HG03575 (cell line): ENCODE results near the gene COL4A3.
"Not testable (repeated sequence)": the region's sequence is repeated elsewhere in the genome, so short reads cannot be mapped to it uniquely, and the experiment has no call there.

ENCODE experiments used
- ATAC-seq: cut with Tn5 transposase; IDR thresholded peaks from one replicate; pipeline ENCODE4 v1.9.1; 2021; ENCODE audit not compliant: unreplicated experiment, insufficient number of reproducible peaks, low FRiP score; ENCODE audit errors: extremely low read depth

The COL4A3 gene

DNA sequence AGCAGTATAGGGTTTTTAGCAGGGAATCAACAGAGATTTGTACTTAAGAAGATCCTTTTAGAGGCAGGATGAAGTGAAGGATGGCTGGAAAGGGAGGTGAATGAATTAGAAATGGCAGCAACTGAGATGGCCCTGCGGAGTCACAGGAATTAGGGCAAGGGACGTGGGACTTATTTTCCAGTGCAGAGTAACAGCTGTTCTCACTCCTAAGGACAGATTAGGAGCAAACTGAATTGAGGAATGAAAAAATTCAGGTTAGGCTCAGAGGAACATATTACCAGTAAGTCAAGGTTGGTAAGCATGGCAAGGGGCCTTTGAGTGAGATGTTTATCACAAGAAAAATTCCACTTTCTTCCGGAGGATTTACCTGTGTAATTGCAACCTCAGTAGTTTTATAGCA, 34.4 kb downstream of the COL4A3 start:
- no peak for ATAC-seq

DNA sequence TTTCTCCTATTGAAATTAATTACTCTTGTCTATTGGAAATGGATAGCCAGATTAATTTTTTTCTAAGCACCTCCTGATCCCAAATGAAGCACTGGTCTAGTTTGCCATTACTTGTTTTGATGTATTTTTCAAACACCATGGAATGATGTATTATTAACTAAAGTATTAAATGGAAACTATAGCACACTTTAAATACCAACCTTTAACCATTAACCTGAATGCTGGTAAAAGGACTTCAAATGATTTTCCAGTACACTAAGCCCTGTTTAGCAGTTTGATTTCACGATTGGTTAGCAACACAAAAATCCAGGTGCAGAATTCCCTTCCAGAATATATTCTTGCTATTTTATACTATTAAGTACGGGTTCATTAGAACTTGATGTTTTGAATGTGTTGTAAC, 37.3 kb downstream of the COL4A3 start:
- ATAC-seq: no peak

DNA sequence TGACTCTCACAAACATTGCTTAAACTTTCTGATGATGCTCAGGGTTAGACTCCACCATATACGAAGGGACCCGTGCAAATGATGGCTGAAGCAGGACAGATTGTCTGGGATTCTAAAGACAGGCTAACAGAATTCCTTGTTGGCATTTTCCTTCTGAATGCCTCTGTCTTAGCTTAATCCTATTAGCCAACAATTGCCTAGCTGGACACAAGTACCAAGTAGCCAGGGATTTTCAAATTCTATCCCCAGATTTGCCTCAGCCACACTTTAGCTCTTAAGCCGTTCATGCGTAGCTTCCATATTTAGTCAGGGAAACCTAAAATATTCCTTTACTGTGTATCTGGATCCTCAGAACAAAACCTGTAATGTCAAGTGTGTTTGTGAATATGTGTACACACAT, 40.0 kb downstream of the COL4A3 start:
- ATAC-seq: no peak

DNA sequence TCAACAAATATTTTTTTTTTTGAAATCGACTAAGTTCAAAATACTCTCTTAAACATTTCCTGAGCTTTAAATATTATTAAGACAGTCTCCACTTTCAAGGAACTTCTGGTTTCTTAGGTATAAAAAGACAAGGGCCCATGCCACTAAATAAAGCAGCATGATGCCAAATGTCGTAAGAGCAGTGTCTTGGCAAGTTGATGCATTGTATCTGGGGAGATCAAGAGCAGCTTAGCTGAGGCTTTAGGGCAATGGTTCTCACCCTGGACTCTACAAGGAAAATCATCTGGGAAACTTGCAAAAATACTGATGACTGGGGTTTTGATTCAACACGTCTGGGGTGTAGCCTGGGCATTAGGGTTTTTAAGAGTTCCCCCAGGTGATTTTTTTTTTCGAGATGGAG, 41.3 kb downstream of the COL4A3 start:
- ATAC-seq: no peak

DNA sequence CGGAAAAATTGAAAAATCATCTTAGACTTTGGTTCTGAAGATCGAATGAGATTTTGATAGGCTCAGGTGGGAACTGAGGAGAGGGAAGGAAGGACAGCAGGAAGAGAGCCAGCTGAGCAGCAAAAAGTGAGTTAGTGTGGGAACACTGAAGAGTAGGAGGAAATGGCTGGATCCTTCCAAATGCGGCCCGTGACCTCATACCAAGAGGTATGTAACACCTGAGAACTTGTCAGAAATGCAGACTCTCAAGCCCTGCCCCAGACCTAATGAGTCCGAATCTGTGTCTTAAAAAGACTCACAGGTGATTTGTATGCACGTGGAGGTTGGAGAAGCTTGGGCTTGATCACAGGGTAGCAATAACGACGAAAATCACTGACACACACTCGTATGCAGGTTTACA, 42.0 kb downstream of the COL4A3 start:
- ATAC-seq: no peak

DNA sequence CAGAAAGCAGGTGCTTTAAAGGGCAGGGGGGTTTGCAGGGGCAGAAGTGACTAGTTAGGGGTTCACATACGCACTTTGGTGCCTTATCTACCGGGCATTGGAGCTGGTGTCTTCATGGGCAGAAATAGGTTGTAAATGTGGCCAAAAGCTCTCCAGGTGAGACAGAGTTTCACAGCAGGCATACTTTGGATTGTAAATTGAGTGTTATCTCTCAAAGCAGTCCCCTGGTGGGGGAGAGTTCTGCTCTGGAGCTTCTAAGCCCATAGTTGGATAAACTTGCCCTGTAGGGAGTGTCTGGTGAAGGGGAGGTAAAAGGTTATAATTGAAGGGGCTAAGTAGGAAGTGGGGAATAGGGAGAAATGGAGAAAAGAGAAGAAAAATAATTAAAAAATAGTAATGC, 43.1 kb downstream of the COL4A3 start:
- ATAC-seq: no peak

DNA sequence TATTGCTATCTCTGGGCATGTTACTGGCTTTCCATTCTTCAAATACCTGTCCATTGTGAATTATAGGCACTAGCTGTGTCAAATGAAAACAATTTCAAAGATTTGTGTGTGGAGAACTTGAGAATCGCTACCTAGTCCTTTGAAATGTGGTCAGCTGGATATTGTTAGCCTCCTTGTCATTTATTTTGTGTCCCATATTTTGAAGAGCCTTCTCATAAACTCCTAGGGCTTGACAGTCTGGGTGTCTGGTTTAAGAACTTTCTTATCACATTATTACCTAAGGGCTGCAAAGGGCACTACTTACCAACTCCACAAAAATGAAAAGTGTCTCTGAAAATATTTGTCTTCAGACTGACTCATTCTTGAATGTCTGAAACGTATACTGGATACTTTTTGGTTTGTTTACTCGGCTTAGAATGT, 50.2 kb downstream of the COL4A3 start:
- ATAC-seq: no peak

DNA sequence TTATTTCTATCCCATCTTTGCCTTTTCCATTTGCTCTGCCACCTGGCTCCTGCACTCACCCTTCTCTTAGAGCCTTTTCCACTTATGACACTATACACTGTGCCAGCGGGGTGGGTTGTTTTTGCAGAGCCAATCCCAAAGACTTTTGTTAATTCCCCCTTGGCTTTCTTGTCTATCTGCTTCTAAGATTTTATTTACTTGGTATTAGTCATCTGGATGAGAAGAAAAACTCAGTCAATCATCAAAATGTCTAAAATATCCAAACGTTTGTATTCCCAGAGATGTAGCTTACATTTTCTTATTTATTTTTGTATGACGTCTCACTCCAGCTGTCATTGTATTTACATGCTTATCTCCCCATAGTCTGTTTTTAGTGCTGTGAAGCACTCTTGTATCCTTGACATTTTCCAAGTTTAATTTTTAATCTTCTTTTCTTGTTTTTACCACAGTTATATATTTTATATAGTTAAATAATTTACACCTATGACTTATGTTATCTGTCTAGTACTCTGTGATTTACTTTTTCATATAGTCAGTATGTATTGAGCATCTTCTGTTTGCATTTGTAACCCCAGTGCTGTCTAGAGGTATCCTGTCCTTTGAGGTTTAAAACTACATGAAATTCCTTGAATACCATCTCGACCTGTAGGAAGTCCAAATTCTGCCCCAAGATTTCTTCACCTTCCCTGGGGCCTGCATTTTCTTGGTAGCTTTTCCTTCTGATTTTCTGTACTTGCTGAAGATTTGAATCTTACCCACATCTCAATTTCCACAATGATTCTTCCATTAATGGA, 55.1 kb downstream of the COL4A3 start:
- no peak for ATAC-seq

DNA sequence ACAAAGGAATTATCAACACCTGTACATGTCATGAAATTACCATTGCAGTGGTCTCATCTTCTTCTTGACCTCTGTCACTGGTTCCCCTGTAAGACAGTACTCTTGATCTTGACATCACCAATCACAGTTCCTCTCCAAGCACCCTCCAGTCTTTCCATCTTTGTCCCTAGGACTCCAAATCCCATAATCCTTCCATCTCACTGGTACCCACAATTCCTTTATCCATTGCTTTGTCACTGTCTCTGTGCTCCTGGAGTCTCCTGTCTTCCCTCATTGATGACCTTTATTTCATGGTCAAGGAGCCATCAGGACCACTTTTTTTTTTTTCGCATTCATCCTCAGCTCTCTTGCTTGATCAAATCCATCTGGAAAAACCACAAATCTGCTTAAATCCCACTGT, 56.7 kb downstream of the COL4A3 start:
- no peak for ATAC-seq

DNA sequence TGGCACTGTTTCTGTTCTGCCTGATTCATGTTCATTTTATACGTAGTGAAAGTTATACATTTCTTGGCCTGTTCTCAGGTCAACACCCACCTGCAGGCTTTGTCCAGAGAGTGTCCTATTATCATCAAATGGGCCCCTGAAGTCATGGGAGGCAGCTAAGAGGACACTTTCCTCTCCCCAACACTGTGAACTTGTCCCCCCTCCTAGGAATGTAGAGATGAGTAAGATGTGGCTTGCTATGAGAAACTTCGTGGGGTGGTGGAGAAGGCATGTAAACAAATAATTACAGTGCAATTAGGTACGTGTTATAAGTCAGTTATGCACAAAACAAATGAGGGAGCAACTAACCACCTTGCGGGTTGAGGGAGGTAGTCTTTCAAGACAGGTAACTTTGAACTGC, 57.9 kb downstream of the COL4A3 start:
- no peak for ATAC-seq

DNA sequence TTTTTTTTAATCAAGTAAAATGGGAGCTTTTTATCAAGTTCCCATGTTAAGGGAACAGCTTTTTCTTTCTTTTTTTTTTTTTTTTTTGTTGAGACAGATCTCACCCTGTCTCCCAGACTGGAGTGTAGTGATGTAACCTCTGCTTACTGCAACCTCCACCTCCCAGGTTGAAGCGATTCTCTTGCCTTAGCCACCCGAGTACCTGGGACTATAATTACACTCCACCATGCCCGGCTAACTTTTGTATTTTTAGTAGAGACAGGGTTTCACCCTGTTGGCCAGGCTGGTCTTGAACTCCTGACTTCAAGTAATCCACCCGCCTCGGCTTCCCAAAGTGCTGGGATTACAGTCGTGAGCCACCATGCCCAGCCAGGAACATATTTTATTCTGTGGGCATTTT, 61.2 kb downstream of the COL4A3 start:
- not testable (repeated sequence) for ATAC-seq

DNA sequence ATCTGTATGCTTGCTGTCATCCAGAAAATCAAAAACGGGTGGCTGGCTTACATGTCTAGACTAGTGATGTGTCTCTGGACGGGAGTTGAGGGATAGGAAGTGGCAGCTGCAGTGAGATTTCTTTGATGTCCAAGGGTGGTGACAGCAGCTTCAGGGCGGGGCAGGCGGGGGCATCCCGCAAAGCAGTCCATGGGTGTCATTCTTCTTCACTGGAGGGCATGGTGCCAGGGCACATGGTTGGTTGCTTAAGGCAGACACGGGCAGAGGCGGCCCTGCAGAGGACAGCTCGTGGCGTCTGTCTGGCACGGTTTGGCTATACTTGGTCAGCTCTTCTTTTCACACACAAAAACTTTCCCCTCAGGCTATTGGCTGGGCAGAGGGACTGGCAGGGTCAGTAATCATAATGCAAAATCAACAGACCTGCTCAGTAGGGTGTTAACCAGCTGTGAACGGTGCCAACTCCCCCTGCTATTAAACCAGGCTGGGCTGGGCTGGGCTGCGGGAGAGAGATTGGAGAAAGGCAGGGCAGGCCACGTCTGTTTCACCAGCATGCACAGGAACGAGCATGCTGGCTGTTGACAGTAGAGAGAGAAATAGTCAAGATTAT, 63.7 kb downstream of the COL4A3 start:
- ATAC-seq: no peak

DNA sequence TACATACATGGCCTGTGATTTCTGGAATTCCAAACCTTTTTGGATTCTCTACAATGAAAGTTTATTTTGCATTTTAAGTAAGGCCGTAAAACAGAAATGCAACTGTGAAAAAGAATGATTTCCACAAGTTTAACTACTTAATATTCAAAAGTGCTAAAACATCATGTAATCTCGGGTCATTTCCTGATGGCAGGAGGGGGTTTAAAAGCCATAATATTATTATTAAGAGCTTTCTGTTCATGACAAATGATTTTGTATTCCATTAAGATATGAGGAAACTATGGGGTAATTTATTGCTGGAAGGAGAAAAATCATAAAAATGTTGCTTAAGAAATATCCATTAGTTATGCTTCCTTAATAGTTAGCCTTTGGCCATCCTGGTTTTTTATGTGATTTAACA, 65.7 kb downstream of the COL4A3 start:
- no peak for ATAC-seq

DNA sequence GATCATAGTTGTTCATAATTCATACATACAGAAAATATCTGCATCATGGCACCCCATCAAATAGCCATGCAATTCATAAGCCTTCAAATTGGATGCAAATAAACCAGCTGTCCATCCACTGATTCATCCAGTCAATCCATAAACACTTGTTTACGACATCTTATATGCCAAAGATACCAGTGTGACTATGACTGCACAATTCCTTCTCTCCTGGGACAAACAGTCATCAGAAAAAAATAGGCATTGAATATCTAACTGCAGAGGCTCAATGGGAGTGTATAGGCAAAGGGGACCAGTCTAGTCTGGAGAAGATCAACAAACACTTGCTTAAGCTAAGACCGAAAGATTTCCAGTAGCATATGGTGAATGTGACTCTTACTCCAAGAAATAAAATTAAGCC, 70.0 kb downstream of the COL4A3 start:
- no peak for ATAC-seq

DNA sequence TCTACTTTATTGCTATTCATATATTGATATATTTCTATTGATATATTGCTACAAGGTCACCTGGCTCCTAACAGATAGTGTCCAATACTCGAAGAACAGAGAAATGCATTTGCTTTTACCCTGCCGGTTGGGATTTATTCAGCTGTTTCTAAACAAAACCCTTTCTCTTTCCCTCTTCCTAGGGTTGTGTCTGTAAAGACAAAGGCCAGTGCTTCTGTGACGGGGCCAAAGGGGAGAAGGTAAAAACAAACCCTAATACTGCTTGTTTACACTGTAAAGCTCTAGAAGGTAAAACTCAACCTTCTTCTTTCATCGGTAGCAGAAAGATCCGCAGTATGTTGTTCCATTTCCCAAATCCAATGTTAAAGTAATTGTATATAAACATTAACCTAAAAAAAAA, 73.4 kb downstream of the COL4A3 start:
- no peak for ATAC-seq

DNA sequence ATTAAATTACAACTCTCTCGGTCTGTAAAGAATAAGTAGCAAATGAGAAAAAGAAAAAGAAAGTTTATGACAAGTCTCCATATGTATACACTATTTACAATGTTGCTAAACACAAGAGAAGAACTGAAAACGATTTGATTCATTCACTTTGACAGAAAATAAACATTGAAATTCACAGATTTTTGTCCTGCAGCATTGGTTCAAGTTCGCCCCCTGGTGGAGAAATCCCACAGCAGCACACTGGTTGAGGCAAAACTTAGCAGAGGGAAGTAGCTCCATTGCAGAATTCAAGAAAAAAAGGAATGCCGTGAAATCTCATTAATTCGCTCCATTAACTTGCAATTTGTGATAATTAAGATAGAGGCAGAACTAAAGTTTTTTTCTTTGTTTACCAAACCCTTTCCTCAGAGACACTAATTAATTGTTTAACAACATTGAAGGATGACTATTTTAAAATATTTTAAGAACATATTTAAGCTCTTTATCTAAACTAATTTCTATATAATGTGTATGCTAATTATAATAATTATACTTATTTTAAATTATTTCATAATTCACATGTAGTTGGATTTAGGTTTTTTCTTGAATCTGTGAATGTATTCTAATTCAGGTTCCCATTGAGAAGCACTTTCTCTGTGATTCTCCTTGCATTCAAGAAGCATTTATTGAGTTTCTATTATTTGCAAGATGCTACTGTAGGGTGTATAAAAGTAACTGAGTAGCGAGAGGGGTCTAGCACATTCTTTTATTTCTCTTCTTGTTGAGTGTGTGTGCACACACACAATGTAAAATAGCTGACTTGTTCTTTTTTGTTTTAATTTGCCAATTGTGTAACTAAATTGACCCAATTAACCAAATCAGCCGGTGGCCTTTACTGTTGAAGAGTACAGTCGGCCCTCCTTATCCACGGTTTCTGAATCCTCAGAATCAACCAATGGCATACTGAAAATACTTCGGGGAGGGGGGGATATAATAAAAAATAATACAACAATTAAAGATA, 74.1 kb downstream of the COL4A3 start:
- ATAC-seq: no peak

DNA sequence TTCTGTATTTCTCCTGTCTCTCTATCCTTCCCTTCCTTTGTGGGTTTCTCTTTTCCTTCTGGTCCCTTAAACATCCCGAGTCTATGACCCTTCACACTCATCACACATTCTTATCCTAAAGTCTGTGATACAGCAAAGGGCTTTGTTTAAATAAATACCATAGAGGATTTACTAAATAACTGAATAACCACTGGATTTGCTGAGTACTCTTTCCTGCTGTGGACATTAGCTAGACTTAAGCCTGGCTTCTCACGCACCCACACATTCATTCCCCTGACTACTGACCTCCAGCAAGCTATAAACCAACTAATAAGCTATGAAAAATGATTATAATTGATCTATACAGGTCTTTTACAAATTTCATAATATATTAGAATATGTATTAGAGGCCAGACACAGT, 76.6 kb downstream of the COL4A3 start:
- no peak for ATAC-seq

DNA sequence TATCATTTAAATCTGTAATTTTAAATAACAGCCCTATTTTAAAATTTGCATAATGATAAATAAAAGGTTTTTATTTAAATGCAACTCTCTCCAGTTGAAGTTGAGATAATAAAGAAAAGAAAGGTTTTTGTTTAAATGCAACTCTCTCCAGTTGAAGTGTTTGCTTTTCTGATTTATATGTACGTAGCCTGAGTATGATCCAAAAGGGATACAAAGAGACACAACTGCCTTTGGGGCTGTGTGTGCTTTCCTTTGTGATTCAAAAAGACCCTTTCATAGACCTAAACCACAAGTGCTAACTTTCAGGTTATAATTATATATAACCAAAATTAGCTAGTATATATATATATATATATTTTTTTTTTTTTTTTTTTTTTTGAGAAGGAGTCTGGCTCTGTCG, 84.5 kb downstream of the COL4A3 start:
- ATAC-seq: no peak

DNA sequence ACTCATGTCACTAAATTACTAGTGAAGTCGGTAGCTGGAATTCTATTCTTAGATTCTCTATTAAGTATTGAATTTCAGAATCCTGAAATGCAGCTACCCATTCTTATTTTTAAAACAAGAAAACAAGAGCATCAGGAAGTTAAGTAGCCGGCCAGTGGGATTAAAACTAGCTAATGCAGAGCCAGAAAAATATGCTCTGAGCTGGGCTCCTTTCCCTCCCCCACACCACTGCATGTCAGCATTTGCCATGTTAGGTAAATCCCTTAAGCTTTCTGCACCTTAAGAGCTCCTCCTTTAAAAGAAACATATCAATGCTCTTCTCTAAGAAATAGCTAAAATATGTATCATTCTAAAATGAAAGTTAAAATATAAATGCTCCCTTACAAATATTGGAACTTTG, 88.4 kb downstream of the COL4A3 start:
- no peak for ATAC-seq

DNA sequence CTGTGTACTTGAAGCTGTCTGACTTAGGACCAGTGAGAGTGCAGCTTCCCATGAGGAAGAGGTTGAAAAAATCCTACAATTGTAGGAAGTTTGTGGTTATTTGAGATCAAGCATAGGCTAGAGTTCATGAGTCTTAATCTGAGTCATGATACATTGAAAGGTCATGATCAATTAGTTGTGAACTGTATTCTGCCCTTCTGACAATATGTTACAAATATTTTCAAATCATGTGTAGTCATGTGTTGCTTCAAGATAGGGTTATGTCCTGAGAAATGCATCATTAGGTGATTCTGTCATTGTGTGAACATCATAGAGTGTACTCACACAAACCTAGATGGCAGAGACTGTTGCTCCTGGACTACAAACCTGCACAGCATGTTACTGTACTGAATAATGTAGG, 92.2 kb downstream of the COL4A3 start:
- ATAC-seq: no peak
